Measurements from ENCODE around the gene ELL. TPM values are rescaled to one million over a fixed set of nuclear protein-coding genes. Genes with fewer than 3 reads are reported as not detected.

The ELL gene
- total and polyA plus RNA-seq, 2 experiments from 2014 or later = 16.4 to 24.2 TPM

- H3K27me3 ChIP-seq (replicated peaks; ENCODE audit: insufficient read depth) = no peaks in the 10 kb centered on the region
- 92% methylated on average over 42 to 46 of the region's 46 CpGs for WGBS, 2 experiments (ENCODE audit: low coverage in 1 of 2, low lambda C conversion rate in 2 of 2, missing lambda C conversion rate in 2 of 2)
- H3K9me3 ChIP-seq (ENCODE audit: low read depth) = no peaks in the 10 kb centered on the region
- no peaks in the 10 kb centered on the region for H3K79me2 ChIP-seq (ENCODE audit: insufficient read depth)
- no peaks in the 10 kb centered on the region for H3K36me3 ChIP-seq (ENCODE audit: low read depth)
- H3K9ac ChIP-seq = no peak overlapping the region
- DNase-seq = peak; percentile 19
- in situ Hi-C loops (cut with MboI) = no loop called here
- H3F3A ChIP-seq (ENCODE audit: insufficient read depth) = peaks cover 18% of the 10 kb centered on the region
- no peak overlapping the region for H3K4me2 ChIP-seq (ENCODE audit: unreplicated experiment)
- H4K20me1 ChIP-seq (ENCODE audit: insufficient read depth) = no peaks in the 10 kb centered on the region
- 0 out of 2 replicates have a peak overlapping the region, but pooled peaks have one; percentile 61 for H3K4me3 ChIP-seq
- no peaks in the 10 kb centered on the region for H3K9me2 ChIP-seq (ENCODE audit: insufficient read depth)
- no peak overlapping the region for H3K27ac ChIP-seq
- no peaks in the 10 kb centered on the region for H3K4me1 ChIP-seq (ENCODE audit: insufficient read depth)
- H2AFZ ChIP-seq = no peak overlapping the region
- TF ChIP-seq EZH2 (IDR thresholded peaks at IDR 0.05; ENCODE audit: insufficient read depth, poor library complexity, severe bottlenecking) (no peak), EZH2phosphoT487 (IDR thresholded peaks at IDR 0.05; ENCODE audit: insufficient read depth, low read depth) (no peak)
These were observed 85.8 kb downstream of the ELL start for GRCh38 chr19:18435842-18436670.

DNA sequence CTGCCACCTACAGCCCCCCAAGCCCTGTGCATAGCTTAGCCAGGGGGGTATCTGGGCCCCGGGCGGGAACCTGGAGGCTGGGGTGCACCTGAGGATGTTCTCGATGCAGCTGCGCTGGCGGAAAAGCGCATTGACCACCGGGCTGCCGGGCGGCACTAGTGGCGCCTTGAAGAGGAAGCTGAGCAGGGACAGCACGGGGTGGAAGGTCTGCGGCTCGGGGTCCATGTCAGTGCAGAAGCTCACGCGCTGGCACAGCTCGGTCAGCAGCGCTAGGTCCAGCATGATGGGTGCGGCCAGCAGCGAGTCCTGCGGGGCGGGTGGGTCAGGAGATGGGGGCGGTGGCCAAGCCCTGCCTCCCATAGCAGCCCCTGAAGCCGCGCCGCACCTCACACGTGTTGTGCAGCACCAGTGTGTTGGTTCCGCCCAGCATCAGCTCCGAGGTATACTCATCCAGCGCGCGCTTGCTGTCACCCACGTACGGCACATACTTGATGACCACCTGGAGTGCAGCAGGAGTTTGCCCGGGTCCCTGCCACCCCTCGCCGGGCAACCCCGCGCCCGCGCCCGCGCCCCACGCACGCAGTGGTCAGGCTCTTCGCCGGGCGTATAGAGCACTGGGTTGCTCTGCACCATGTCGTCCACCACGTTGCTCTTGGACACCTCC is 86.6 kb downstream of the ELL start:
- Histone ChIP-seq H3K27me3 (replicated peaks; ENCODE audit: insufficient read depth) (no peaks in the 10 kb centered on the region), H3K9ac (no peak overlapping the region), H3K36me3 (ENCODE audit: low read depth) (no peaks in the 10 kb centered on the region), H3K4me1 (ENCODE audit: insufficient read depth) (no peaks in the 10 kb centered on the region), H2AFZ (no peak overlapping the region), H3K9me2 (ENCODE audit: insufficient read depth) (no peaks in the 10 kb centered on the region), H3K4me2 (ENCODE audit: unreplicated experiment) (no peak overlapping the region), H3K9me3 (ENCODE audit: low read depth) (no peaks in the 10 kb centered on the region), H3K79me2 (ENCODE audit: insufficient read depth) (no peaks in the 10 kb centered on the region), H3K4me3 (no peak overlapping the region), H3F3A (ENCODE audit: insufficient read depth) (peaks cover 17% of the 10 kb centered on the region), H4K20me1 (ENCODE audit: insufficient read depth) (no peaks in the 10 kb centered on the region), H3K27ac (no peak overlapping the region)
- 97 to 98% methylated on average over 46 to 49 of the region's 49 CpGs for WGBS, 2 experiments (ENCODE audit: low coverage in 1 of 2, low lambda C conversion rate in 2 of 2, missing lambda C conversion rate in 2 of 2)
- no peak for TF ChIP-seq EZH2phosphoT487 (IDR thresholded peaks at IDR 0.05; ENCODE audit: insufficient read depth, low read depth)
- TF ChIP-seq EZH2 (IDR thresholded peaks at IDR 0.05; ENCODE audit: insufficient read depth, poor library complexity, severe bottlenecking) = no peak
- peak; percentile 18 for DNase-seq
- in situ Hi-C loops (cut with MboI) = no loop called here

DNA sequence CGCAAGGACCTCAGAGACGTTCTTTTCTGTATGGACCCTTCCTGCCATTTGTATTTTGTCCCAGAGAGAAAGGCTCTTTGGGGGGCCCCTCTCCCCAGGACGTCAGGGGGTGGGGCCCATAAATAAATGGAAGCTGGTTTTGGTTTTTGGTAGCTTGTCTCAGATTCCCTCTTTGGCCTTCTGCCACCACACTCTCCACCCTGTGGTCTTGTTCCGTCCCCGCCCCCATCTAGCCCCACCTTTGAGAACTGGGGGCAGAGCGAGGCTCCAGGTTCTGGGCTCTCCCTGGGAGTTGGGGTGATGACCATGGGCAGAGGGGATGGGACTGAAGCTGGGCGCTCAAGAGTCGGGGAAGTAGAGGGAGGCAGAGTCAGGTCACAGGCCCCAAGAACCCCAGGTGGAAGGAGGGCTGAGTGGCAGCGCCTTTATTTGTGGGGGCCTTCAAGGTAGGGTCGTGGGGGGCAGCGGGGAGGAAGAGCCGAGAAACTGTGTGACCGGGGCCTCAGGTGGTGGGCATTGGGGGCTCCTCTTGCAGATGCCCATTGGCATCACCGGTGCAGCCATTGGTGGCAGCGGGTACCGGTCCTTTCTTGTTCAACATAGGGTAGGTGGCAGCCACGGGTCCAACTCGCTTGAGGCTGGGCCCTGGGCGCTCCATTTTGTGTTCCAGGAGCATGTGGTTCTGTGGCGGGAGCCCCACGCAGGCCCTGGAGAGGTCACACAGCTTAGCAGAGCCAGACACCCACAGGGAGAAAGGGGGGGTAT is 87.3 kb downstream of the ELL start:
- peaks cover 4% of the 10 kb centered on the region; the same call in 1 of the 2 replicates for H3K4me1 ChIP-seq (ENCODE audit: insufficient read depth)
- 93 to 94% methylated on average over 21 of the region's 21 CpGs for WGBS, 2 experiments (ENCODE audit: low coverage in 1 of 2, low lambda C conversion rate in 2 of 2, missing lambda C conversion rate in 2 of 2)
- no peak overlapping the region for H3K4me3 ChIP-seq
- peaks cover 6% of the 10 kb centered on the region for H3K79me2 ChIP-seq (ENCODE audit: insufficient read depth)
- no peak for TF ChIP-seq EZH2 (IDR thresholded peaks at IDR 0.05; ENCODE audit: insufficient read depth, poor library complexity, severe bottlenecking)
- TF ChIP-seq EZH2phosphoT487 (IDR thresholded peaks at IDR 0.05; ENCODE audit: insufficient read depth, low read depth) = no peak
- peak; percentile 20 for DNase-seq
- no peaks in the 10 kb centered on the region for H3K9me2 ChIP-seq (ENCODE audit: insufficient read depth)
- H2AFZ ChIP-seq = no peak overlapping the region
- no peaks in the 10 kb centered on the region for H3K36me3 ChIP-seq (ENCODE audit: low read depth)
- no peaks in the 10 kb centered on the region for H3K27me3 ChIP-seq (replicated peaks; ENCODE audit: insufficient read depth)
- H3K27ac ChIP-seq = no peak overlapping the region
- H3K9ac ChIP-seq = no peak overlapping the region
- H3K9me3 ChIP-seq (ENCODE audit: low read depth) = no peaks in the 10 kb centered on the region
- H3F3A ChIP-seq (ENCODE audit: insufficient read depth) = peaks cover 10% of the 10 kb centered on the region
- in situ Hi-C loops (cut with MboI) = no loop called here
- H3K4me2 ChIP-seq (ENCODE audit: unreplicated experiment) = no peak overlapping the region
- H4K20me1 ChIP-seq (ENCODE audit: insufficient read depth) = no peaks in the 10 kb centered on the region

DNA sequence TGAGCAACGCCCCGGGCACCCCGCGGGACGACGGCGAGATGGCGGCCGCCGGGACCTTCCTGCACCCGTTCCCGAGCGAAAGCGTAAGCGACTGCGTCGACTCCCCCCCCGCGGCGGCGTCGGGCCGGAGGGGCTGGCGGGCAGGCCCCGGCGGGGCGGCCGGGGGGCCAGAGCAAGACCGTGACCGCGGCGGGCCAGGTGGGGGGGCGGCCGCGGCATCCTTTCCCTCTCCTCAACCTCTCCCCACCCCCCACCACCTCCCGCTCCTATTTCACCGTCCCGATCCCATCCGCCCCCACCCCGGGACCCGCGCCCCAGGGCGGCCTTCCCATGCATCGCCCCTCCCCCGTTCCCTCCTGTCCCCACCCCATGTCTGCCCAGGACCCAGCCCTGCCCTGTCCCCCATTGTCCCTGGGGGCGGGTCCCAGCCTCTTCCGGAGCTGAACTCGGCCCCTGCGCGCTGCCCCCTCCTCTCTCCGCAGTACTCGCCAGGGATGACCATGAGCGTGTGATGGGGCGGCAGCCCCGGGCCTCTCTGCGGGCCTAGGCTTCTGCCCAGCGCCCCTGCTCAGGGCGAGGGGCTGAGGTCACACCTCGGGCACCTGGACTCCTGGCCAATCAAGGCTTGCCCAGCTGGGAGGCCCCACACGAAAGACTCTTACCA is 88.0 kb downstream of the ELL start:
- Histone ChIP-seq H3K4me1 (ENCODE audit: insufficient read depth) (peaks cover 9% of the 10 kb centered on the region), H3F3A (ENCODE audit: insufficient read depth) (peaks cover 4% of the 10 kb centered on the region; the same call in 1 of the 2 replicates), H3K9ac (no peak overlapping the region), H3K4me2 (ENCODE audit: unreplicated experiment) (no peak overlapping the region), H3K79me2 (ENCODE audit: insufficient read depth) (peaks cover 12% of the 10 kb centered on the region), H3K27me3 (replicated peaks; ENCODE audit: insufficient read depth) (no peaks in the 10 kb centered on the region), H2AFZ (no peak overlapping the region), H3K9me2 (ENCODE audit: insufficient read depth) (no peaks in the 10 kb centered on the region), H3K27ac (no peak overlapping the region), H3K9me3 (ENCODE audit: low read depth) (no peaks in the 10 kb centered on the region), H4K20me1 (ENCODE audit: insufficient read depth) (no peaks in the 10 kb centered on the region), H3K4me3 (no peak overlapping the region), H3K36me3 (ENCODE audit: low read depth) (no peaks in the 10 kb centered on the region)
- in situ Hi-C loops (cut with MboI) = no loop called here
- 52 to 87% methylated on average over 17 to 56 of the region's 60 CpGs for WGBS, 2 experiments (ENCODE audit: low coverage in 1 of 2, low lambda C conversion rate in 2 of 2, missing lambda C conversion rate in 2 of 2)
- DNase-seq = no peak
- TF ChIP-seq EZH2 (IDR thresholded peaks at IDR 0.05; ENCODE audit: insufficient read depth, poor library complexity, severe bottlenecking) (no peak), EZH2phosphoT487 (IDR thresholded peaks at IDR 0.05; ENCODE audit: insufficient read depth, low read depth) (no peak)

All from GM23248 (cell line).